Amniotic stem cell (primary cell): ENCODE measurements around the gene GRIK4.

Experiments
- DNase-seq: peaks from one replicate; lab custom pipeline; 2025; lab: John Stamatoyannopoulos, UW

Gene GRIK4

DNA sequence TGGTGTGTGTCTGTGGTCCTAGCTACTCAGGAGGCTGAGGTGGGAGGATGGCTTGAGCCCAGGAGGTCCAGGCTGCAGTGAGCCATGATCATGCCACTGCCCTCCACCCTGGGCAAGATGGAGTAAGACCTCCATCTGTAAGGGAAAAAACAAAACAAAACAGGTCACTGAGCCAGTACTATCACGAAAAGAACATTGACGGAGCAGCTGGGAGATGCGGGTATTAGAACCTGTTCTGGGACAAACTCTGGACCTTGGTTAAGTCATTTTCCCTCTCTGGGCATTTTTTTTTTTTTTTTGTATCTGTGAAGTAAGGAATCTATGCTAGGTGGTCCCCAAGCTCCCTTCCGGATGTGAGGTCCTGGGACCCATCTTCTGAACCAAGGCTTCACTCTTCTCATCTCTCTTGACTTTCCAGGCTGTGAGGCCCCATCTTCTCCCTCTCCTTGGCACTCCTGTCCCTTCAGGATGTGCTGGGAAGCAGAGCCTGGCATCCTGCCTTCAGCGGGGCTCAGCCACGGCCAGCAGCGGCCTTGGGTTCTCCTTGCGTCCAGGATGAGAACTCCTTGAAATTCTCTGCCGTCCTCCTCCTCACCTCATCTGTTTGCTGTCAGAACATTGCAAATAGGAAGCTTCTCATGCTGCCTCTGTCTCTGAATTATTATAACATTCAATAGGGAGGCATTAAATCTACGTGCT, 130.8 kb downstream of the GRIK4 start:
- DNase-seq, result no peak

DNA sequence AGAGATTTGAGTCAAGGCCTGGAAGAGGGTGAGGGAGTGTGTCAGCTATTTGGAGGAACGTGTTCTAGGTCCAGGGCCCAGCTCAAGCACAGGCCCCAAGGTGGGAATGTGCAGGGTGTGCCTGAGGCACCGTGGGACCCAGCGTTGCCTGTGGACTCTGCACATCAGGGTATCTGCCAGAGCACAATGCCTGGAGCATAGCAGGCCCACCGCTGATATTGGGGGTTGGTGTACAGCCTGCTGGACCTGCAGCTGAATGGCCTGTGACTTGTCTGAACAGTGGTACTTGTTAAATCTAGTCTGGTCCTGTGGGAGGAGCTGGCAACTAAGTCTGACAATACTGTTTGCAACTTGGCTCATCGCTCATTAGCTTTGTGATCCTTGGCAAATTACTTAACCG, 131.7 kb downstream of the GRIK4 start:
- DNase-seq, result no peak

DNA sequence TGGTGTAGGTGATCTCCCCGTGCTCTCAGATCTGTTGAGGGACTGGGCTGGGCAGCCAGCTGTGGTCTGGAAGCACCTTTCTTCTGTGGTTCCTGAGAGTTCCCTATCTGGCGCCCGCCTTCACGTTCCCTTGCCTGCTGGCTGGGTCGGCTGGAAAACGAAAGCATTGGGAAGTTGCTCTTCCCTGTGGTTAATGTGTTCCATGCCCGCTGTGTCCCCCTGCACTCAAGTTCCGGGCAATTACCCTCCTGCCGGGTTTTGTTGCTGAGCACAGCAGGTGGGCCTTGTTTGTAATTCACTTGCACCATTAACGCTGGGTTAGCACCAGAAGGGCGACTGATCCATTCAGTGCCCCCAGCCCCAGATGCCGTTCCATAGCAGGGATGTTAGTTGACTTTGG, 134.1 kb downstream of the GRIK4 start:
- no peak for DNase-seq

DNA sequence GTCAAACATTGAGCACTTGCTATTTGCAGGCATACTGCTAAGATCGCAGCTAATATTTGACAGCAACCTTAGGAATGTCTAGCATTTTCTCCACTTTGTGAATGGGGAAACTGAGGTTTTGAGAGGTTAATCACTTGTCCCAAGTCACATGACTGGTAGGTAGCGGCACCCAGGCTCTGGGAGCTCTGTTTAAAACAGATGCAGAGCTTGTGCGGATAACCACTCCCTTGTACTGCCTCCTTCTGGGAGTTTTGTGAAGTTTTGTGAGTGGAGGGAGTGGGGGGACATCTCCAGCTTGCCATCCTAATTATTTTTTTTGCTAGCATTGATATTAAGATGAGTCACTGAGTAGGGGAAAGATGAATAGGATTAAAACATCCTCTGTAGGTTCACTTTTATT, 134.7 kb downstream of the GRIK4 start:
- DNase-seq, result no peak

DNA sequence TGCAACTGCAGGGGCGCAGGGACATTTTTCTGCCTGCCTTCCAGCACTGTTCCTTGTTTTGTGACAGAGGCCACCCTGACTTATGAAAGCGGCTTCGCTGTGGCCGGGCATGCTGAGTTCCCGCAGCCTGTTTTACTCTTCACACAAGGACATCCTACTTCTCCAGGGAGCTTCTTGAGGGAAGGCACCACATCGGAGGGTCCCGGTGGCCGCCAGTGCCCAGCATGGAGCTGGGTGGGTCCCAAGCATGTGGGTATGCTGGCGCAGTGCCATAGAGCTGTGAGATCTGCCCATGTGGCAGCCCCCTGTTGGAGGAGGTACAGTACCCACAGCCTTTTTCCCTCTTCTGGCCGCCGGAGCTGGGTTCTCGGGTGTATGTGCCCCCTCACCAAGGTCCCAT, 136.1 kb downstream of the GRIK4 start:
- no peak for DNase-seq

DNA sequence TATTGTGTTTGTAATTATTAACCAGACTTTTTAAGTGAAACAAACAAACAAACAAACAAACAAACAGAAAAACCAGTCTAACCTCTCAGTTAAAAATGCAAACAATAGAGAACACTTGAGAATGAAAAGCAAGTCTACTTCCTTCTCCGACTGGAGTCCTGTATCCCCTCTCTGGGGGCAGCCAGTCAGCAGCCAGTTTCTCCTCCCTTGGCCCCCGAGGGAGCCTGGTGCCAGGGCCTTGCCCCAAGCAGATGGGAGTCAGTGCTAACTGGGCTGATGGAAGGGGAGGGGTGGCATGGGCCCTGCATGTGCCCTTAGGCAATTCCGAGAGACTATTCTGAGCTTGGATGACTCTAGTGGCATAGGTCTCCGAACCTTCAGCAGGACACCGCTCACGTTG, 137.2 kb downstream of the GRIK4 start:
- no peak for DNase-seq

DNA sequence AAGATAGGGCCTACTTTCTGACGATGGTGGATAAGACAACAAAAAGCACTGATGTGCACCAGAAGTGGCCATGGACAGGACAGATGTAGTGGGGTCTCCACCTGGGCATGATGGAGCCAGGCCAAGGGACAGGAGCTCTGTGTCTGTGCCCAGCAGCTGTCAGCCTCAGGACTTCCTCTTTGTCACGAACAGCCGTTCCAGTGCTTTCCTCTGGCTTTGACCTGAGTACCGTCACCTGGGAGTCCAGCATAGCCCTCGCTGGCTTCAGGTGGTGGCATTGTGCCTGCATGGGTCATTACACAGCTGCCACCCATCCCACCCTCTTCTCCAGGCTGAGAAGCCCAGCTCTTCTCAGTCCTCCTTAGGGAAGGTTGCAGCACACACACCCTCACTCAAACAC, 137.8 kb downstream of the GRIK4 start:
- no peak for DNase-seq

DNA sequence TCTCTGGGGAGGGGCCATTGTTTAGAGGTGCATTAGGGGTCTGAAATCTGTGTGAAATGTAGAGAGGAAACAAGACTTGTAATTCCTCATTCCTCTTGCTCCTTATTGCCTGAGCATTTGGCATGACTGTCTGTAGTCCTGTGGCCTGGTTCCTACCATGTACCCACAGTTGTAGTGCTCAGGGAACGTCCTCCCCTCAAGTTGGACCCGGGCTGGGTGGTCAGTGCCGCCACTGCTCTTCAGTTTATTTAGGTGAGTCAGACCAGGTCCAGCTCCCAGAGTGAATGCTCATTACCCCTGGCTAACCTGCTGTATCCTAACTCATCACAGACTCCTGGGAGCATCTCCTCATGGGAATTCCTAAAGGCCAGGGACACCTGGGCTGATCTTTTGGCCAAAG, 139.8 kb downstream of the GRIK4 start:
- no peak for DNase-seq

DNA sequence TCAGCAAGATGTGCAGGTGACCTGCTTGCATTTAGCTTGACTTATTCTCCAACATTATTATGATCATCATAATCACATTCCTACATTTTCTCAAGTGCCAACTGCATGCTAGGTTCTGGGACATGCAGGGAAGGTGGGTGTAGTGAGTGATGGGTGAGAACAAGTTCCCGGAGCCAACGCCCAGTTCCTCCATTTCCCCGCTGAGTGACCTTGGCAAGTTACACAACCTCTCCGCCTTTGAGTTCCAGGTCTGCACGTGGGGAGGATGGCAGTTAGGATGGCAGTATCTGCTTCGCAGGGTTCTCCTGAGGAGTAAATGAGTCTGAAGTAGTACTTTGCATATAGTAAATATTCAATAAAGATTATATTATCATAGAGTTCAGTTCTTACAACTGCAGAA, 140.3 kb downstream of the GRIK4 start:
- DNase-seq, result no peak

DNA sequence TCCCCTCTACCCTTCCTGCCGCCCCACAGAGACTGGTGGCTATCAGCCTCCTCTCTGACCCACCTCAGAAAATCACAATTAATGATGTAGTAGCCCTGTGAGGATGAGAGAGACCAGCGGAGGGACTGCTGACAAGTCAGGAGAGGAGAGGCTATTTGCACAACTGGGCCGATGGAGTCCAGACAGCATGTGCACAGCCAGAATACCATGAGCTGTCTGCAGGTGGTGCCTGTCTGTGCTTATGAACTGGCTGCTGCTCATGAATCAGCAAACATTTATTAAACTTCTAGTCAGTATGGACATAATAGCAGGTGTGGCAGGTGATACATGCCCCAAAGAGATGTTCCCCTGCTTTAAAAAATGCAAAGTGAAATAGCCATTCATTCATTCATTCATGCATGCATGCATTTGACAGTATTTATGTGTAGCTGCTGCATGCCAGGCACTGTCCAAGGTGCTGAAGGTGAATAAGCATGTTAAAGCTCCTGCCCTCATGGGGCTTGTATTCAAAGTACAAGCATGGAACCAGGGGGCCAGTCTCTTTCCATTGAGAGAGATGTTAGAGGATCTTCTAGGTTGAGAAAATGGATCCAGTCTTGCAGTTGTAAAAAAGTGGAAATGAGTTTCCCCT, 141.3 kb downstream of the GRIK4 start:
- DNase-seq, result no peak

DNA sequence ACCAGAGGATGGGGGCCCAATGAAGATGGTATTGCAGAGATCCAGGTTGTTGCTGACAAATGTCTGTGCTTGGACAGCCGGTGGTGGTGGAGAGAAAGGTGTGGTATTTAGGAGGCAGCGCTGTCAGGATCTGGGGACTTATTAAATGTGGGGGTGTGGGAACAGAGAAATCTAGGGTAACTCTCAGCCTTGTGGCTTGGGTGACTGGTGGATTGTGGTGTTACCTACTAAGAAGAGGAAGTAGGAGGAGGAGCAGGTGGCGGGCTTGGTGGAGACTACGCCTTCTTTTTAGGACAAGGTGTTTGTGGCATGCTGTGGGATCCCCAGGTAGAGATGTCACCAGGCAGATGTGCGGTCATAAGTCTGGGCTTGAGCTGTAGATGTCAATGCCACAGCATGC, 144.0 kb downstream of the GRIK4 start:
- no peak for DNase-seq

DNA sequence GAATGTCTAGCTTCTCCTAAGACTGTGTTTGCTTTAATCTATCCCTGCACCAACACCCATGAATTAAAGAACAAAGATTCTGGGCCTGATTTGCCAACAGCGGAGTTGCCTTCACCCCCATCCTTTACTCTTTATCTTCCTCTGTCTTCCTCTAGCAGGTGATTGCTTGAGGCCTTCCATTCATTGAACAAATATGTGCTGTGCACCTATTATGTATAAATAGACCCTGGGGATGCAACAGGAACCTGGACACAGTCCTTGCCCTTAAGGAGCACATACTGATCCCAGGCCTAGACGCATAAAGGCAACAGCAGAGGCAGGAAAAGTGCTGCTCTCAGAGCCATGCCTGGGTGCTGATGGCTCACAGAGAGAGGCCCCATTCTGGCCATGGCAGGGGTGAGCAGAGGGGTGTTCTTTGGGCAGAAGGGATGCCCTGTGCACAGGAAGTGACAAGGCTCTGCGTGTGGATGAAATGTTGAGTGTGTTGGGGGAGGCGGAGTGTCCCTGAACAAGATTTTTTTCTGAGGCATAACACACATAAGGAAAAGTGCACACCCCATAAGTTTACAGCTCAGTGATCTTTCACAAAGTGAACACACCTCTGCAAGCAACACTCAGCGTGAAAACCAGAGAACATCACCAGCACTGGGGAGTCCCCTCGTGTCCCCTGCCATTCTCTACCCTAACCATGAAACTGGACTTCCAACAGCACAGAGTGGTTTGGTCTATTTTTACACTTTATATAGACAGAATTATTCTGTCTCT, 145.9 kb downstream of the GRIK4 start:
- DNase-seq, result no peak

DNA sequence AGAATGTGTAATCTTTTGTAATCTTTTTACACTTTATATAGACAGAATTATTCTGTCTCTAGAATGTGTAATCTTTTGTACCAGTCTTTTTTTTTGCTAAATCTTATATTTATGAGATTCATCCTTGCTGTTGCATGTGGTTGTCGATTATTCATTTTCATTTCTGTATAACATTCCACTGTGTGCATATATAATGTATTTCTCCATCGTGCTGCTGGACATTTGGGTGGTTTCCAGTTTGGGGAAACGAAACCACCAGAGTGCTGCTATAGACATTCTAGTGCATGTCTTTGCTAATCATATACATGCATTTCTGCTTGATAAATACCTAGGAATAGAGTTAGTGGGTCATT, 146.5 kb downstream of the GRIK4 start:
- DNase-seq, result no peak

DNA sequence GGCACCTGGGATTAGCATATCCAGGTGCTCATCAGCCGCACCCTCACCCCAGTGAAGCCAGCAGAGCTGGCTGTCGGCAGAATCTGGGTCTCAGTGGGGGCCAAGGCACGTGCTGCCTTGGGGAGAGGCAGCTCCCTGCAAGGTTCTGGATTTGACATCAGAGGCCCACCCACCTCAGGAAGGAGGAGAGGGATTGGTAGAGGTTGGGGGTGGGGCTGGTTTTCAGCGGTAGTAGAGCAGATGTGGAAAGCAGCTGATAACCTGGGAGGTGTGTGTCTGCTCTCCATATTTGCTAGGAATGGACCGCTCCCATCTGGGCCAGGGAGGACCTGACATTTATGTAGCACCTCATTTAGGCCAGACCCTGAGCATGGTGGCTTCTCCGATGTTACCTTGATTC, 147.5 kb downstream of the GRIK4 start:
- no peak for DNase-seq

DNA sequence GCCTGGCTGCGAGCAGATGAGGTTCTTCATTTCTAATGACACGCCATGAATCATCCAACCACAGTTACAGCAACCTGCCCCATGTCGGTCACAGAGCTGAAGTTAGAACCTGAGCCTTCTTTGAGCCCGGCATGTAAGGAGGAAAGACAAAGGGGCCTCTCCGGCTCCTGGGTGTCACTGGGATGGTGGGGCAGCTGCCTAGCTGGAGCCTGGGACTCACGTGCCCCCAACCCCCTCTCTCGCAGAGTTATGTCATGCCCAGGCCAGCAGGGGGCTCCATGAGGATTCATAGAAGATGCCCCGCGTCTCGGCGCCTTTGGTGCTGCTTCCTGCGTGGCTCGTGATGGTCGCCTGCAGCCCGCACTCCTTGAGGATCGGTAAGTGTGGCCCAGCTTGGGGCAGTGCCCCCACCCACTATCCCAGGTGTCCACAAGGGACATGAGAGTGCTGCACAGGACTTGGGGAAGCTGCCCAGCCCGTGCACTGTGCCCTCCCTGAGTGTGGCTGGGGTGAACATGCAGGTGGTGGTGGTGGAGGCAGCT, 148.5 kb downstream of the GRIK4 start:
- no peak for DNase-seq

DNA sequence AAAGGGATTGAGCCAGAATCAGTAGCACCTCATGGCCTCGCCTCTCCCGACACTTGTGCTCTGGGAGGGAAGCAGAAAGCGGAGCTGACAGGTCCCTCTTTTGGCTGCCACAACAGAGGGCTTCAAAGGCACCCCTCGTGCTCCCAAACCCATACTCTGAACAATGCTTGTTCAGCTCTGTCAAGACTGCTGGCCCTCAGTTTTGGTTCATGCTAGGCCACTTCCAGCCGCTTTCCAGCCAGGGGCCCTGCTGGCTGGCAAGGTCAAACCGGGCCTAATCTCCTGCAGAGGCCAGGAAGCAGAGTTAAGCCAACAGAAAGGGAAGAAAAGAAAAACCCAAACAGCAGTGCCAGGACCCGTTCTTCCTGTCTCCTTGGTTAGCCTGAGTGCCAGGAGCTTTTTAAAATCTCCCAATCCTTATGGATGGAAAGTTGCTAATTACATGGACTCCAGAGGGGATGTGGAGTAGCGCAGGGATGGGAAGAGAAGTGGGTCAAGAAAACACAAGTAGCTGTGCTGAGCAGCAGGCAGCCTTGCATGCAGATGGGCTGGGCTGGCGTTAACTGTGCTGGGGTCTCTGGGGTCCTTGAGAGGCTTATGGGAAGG, 150.6 kb downstream of the GRIK4 start:
- DNase-seq, result no peak

DNA sequence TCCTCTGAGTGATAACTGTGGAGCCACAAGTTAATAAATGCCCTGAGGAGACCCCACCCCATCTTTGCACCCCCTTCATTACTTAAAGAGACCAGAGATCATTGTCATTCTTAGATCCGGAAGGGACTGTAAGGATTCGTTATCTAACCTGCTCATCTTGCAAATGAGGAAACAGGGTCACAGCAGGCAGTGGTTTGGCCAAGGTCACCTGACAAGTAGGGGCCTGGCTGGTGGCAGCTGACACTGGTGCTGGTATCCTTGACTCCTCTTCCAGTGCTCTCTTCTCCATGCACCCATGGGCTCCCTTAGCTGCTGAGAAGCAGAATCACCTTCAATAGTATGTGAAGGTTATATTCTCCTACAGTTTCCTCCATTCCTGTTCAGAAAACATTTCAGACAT, 151.6 kb downstream of the GRIK4 start:
- DNase-seq, result no peak

DNA sequence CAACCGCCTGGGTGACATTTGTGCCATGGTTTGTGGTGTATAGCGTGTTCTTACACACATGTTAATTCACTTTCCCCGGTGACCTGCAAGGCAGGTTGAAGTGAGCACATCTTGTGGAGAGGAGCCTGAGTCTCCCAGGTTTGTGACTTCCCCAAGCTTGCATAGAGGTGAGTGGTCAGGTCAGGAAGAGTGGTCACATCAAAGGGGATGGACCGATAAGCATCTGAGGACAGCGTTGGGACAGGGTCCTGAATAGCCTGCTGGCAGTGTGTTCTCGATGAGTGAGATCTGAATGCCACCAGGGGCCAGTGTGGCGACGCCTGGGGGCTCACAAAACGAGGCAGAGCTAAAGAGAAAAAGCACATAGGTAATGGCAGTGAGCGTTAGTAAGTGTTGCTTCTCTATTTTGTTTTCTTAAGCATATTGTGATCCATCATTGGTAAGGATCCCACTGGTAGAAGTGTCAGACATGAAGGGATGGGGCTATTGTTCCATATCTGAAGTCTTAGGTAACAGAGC, 154.6 kb downstream of the GRIK4 start:
- DNase-seq, result no peak

DNA sequence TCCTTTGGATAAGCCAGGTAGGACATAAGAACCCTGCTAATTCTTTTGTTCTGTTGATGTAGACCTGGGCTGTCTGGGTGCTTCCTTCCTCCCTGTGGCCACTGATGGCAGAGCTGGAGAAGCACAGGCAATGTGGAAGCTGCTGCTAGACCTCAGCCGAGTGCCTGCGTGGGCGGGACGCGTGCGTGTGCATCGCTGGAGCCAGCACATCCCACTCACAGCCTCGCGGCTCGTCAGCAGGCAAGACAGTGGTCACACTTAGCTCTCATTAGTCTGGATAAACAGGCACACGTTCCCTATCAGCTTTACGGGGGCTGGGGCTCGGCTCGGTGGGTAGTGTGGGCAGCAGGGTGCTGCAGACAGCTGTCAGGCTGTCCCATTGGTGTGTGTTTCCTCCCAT, 155.7 kb downstream of the GRIK4 start:
- no peak for DNase-seq

DNA sequence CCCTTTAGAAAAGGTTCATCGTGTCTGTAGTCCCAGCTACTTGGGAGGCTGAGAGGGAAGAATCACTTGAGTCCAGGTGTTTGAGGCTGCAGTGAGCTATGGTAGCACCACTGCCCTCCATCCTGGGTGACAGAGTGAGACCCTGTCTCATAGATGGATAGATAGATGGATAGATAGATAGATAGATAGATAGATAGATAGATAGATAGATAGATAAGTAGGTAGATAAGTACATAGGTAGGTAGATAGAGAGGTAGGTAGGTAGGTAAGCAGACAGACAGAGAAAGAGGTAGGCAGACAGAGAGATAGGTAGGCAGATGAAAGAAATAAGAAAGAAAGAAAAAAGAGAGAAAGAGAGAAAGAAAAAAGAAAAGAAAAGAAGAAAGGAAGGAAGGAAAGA, 156.4 kb downstream of the GRIK4 start:
- DNase-seq, result no peak

DNA sequence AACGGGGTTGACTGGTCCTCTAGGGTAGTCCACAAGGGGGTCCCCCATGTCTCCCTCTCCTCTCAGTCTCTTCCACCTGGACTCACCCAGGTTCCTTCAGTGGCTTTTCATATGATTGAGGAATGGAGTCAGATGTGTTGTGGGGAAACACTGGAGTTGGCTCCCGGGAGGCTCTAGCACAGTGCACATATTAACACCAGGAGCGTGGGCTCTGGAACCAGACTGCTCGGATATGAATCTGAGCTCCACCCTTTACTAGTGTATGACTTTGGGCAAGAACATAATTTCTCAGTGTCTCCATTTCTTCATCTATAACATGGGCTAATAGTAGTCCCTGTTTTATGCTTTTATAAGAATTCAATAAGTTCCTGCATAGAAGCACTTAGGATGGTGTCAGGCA, 157.0 kb downstream of the GRIK4 start:
- no peak for DNase-seq

DNA sequence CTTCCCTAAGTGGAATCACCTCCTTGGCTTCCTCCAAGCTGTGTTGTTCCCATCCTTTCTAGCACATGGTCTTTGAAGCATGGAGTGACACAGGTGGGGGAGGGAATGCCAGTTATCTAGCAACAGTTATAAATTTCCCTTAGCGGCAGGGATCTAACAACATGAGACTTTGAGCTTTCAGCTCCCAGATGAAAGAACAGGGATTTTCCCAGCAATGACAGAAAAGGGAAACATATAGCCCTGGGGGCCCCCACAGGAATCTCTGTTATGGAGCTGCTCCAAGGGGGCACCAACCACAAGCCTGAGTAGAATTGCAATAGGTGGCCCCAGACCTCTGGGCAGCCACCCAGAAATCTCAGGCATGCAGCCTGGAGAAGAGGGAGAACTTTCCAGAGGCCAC, 163.0 kb downstream of the GRIK4 start:
- DNase-seq, result no peak

DNA sequence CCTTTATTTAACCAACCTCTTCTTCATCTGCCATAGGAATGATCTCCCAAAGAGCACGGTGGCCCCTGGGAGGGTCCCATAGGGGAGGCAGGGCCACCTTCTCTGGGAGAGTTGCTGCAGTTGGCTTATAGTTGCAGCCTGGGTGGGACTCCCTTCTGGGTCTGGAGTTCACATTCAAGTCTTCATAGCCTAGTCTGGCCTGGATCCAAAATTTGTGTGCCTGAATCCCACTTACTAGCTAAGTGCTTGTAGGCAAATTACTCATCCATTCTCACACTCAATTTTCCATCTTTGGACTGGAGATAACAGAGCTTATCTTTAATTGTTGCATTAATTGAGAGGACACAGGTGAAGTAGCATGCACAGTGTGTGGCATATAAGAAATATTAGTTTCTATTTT, 163.6 kb downstream of the GRIK4 start:
- no peak for DNase-seq
